Neural progenitor cell (in vitro differentiated cells): Measurements from ENCODE around the gene SC5D. TPM values are rescaled to one million over a fixed set of nuclear protein-coding genes. Genes with fewer than 3 reads are reported as not detected.

Experiments used
- DNase-seq: peaks from one replicate; pipeline ENCODE4 v3.0.0-alpha.2; 2016; ENCODE audit warnings: low spot score
- H2AFZ ChIP-seq: fragments of 200-600 bp; sonication (generic); replicated peaks from 2 replicates; pipeline ENCODE4 v1.6.1; 2016; ENCODE audit warnings: antibody characterized with exemption
- H3F3A ChIP-seq: fragments of 200-600 bp; sonication (generic); 2 replicates; pipeline ENCODE4 v1.6.1; 2016; ENCODE audit warnings: antibody characterized with exemption, low read depth
- H3K27ac ChIP-seq: fragments of 200-600 bp; sonication (generic); 2 replicates; pipeline ENCODE4 v1.5.1; 2016; ENCODE audit warnings: mild to moderate bottlenecking
- H3K27me3 ChIP-seq: fragments of 200-600 bp; sonication (generic); 2 replicates; pipeline ENCODE4 v1.6.1; 2016; ENCODE audit warnings: mild to moderate bottlenecking, moderate library complexity
- H3K36me3 ChIP-seq: fragments of 200-600 bp; sonication (generic); 2 replicates; pipeline ENCODE4 v1.5.1; 2016
- H3K4me1 ChIP-seq: fragments of 200-600 bp; sonication (generic); 2 replicates; pipeline ENCODE4 v1.6.1; 2016; ENCODE audit warnings: mixed run types
- H3K4me2 ChIP-seq: fragments of 200-600 bp; sonication (generic); 2 replicates; pipeline ENCODE4 v1.6.1; 2016
- H3K4me3 ChIP-seq: fragments of 200-600 bp; sonication (generic); 2 replicates; pipeline ENCODE4 v1.5.1; 2016
- H3K79me2 ChIP-seq: fragments of 200-600 bp; sonication (generic); 2 replicates; pipeline ENCODE4 v1.6.1; 2016; ENCODE audit warnings: low read depth
- H3K9ac ChIP-seq: fragments of 200-600 bp; sonication (generic); 2 replicates; pipeline ENCODE4 v1.6.1; 2016
- H3K9me3 ChIP-seq: fragments of 200-600 bp; sonication (generic); 2 replicates; pipeline ENCODE4 v1.5.1; 2016; ENCODE audit warnings: low read depth
- H4K20me1 ChIP-seq: fragments of 200-600 bp; sonication (generic); 2 replicates; pipeline ENCODE4 v1.6.1; 2016; ENCODE audit warnings: low read depth
- H3K27ac Mint-ChIP-seq: 3 replicates; pipeline ENCODE4 v1.8.0; 2021; ENCODE audit warnings: mixed read lengths
- H3K27me3 Mint-ChIP-seq: 2 replicates; pipeline ENCODE4 v1.8.0; 2022; ENCODE audit warnings: low read depth, mild to moderate bottlenecking, inconsistent platforms, moderate library complexity, mixed read lengths; ENCODE audit not compliant: insufficient read depth
- H3K36me3 Mint-ChIP-seq: 3 replicates; pipeline ENCODE4 v1.8.0; 2021; ENCODE audit warnings: mixed read lengths
- H3K4me1 Mint-ChIP-seq: 3 replicates; pipeline ENCODE4 v1.8.0; 2021; ENCODE audit warnings: mixed read lengths
- H3K4me3 Mint-ChIP-seq: 3 replicates; pipeline ENCODE4 v1.8.0; 2021; ENCODE audit warnings: mild to moderate bottlenecking, moderate library complexity, mixed read lengths
- H3K9me3 Mint-ChIP-seq: 3 replicates; pipeline ENCODE4 v1.8.0; 2020; ENCODE audit warnings: mixed read lengths
- CTCF ChIP-seq: fragments of 200-600 bp; sonication (generic); IDR thresholded peaks from 2 replicates; pipeline ENCODE4 v1.5.1; 2017; ENCODE audit warnings: antibody characterized with exemption, mild to moderate bottlenecking
- EZH2 ChIP-seq: fragments of 200-600 bp; sonication (generic); IDR thresholded peaks from 2 replicates; pipeline ENCODE4 v1.6.1; 2017; ENCODE audit warnings: antibody characterized with exemption, mild to moderate bottlenecking, moderate library complexity
- EZH2phosphoT487 ChIP-seq: fragments of 200-600 bp; sonication (generic); IDR thresholded peaks from 2 replicates; pipeline ENCODE4 v1.6.1; 2017; ENCODE audit warnings: antibody characterized with exemption
- total RNA-seq: library from RNA; depleted of rRNA; stranded (reverse); fragments of >200 nt; gene quantifications from 2 replicates; pipeline ENCODE4 v1.2.3, GENCODE V29; 2015; ENCODE audit warnings: low replicate concordance

SC5D gene
- 43.3 and 80.7 TPM in 2 replicates for total RNA-seq

GRCh38 chr11:121292495-121293287, at the start of gene SC5D:
SC5D (plus strand) TSS chr11:121292771; CDS start chr11:121303376, 10,605 bp downstream.
- Histone ChIP-seq H3K79me2 (peaks cover 49% of the 10 kb centered on the region), H3K9ac (peak within 1 kb of the TSS; percentile 68), H3F3A (peaks cover 5% of the 10 kb centered on the region), H2AFZ (peak within 1 kb of the TSS; percentile 86), H3K27ac (peak within 1 kb of the TSS; percentile 27), H3K36me3 (no peaks in the 10 kb centered on the region), H4K20me1 (peaks cover 34% of the 10 kb centered on the region), H3K4me2 (peak within 1 kb of the TSS; percentile 87), H3K4me1 (peaks cover 32% of the 10 kb centered on the region), H3K27me3 (no peaks in the 10 kb centered on the region), H3K9me3 (no peaks in the 10 kb centered on the region), H3K4me3 (peak within 1 kb of the TSS; percentile 64)
- Mint-ChIP-seq H3K27ac (peak within 1 kb of the TSS; percentile 84), H3K9me3 (peaks cover 13% of the 10 kb centered on the region), H3K4me1 (peaks cover 29% of the 10 kb centered on the region), H3K36me3 (peaks cover 28% of the 10 kb centered on the region), H3K27me3 (peaks cover 2% of the 10 kb centered on the region), H3K4me3 (peak within 1 kb of the TSS; percentile 95)
- no peak for TF ChIP-seq CTCF
- peak; percentile 34 for TF ChIP-seq EZH2
- TF ChIP-seq EZH2phosphoT487: no peak
- DNase-seq: peak; percentile 98

- no peaks in the 10 kb centered on the region for H3K79me2 ChIP-seq
- peaks cover 45% of the 10 kb centered on the region for H3K4me1 Mint-ChIP-seq
- peaks cover 65% of the 10 kb centered on the region for H3F3A ChIP-seq
- H3K36me3 ChIP-seq: no peaks in the 10 kb centered on the region
- no peak overlapping the region for H3K4me3 ChIP-seq
- H3K27ac Mint-ChIP-seq: no peak overlapping the region
- H3K36me3 Mint-ChIP-seq: no peaks in the 10 kb centered on the region
- H3K4me3 Mint-ChIP-seq: no peak overlapping the region
- H3K9me3 ChIP-seq: no peaks in the 10 kb centered on the region
- no peaks in the 10 kb centered on the region for H4K20me1 ChIP-seq
- TF ChIP-seq CTCF: no peak
- TF ChIP-seq EZH2: no peak
- TF ChIP-seq EZH2phosphoT487: no peak
- peaks cover 4% of the 10 kb centered on the region for H3K9me3 Mint-ChIP-seq
- no peaks in the 10 kb centered on the region for H3K27me3 ChIP-seq
- DNase-seq: no peak
- H3K27me3 Mint-ChIP-seq: peaks cover 4% of the 10 kb centered on the region
- peaks cover 36% of the 10 kb centered on the region for H3K4me1 ChIP-seq
- H3K4me2 ChIP-seq: no peak overlapping the region
- no peak overlapping the region for H3K9ac ChIP-seq
- H2AFZ ChIP-seq: no peak overlapping the region
- no peak overlapping the region for H3K27ac ChIP-seq
Measured at GRCh38 chr11:121244884-121245283, 47.7 kb upstream of the SC5D start.

GRCh38 chr11:121246021-121246768, 46.4 kb upstream of the SC5D start:
- no peak overlapping the region for H3K9ac ChIP-seq
- Mint-ChIP-seq H3K36me3 (no peaks in the 10 kb centered on the region), H3K9me3 (peaks cover 4% of the 10 kb centered on the region), H3K27ac (peak overlapping the region; percentile 76), H3K4me1 (peaks cover 41% of the 10 kb centered on the region), H3K27me3 (peaks cover 4% of the 10 kb centered on the region), H3K4me3 (no peak overlapping the region)
- no peaks in the 10 kb centered on the region for H4K20me1 ChIP-seq
- DNase-seq: peak; percentile 47
- TF ChIP-seq CTCF (no peak), EZH2 (no peak), EZH2phosphoT487 (no peak)
- peak overlapping the region; percentile 67 for H3K27ac ChIP-seq
- no peaks in the 10 kb centered on the region for H3K27me3 ChIP-seq
- H3K36me3 ChIP-seq: no peaks in the 10 kb centered on the region
- no peak overlapping the region for H3K4me2 ChIP-seq
- peak overlapping the region; percentile 77 for H2AFZ ChIP-seq
- H3F3A ChIP-seq: peaks cover 54% of the 10 kb centered on the region
- H3K79me2 ChIP-seq: no peaks in the 10 kb centered on the region
- no peak overlapping the region for H3K4me3 ChIP-seq
- H3K4me1 ChIP-seq: peaks cover 32% of the 10 kb centered on the region
- no peaks in the 10 kb centered on the region for H3K9me3 ChIP-seq
